ENCODE results near the gene PRDM16.

DNA sequence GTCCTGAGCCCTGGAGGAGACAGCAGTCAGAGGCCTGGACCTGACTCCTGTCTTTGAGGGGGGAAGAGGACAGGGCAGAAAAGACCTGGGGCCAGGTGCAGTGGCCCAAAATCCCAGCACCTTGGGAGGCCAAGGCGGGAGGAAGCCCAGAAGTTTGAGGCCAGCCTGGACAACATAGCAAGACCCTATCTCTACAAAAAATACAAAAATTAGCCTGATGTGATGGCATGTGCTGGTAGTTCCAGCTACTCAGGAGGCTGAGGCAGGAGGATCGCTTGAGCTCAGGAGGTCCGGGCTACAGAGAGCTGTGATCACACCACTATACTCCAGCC lies 280.9 kb downstream of the PRDM16 start:
- TF ChIP-seq POLR2AphosphoS5 (IDR thresholded peaks at IDR 0.05; ENCODE audit: low read depth, low read length) (no peak), EZH2phosphoT487 (IDR thresholded peaks at IDR 0.05; ENCODE audit: borderline replicate concordance, low read depth) (no peak), EP300 (IDR thresholded peaks at IDR 0.05; ENCODE audit: borderline replicate concordance in 1 of 2, low read depth in 1 of 2, low read length in 1 of 2) (no peak), TEAD4 (IDR thresholded peaks at IDR 0.05; ENCODE audit: borderline replicate concordance, insufficient read depth) (no peak), FOXM1 (IDR thresholded peaks at IDR 0.05; ENCODE audit: low read depth) (no peak), GABPA (IDR thresholded peaks at IDR 0.05; ENCODE audit: low read depth) (no peak), RAD21 (IDR thresholded peaks at IDR 0.05; ENCODE audit: low read length) (no peak), RCOR1 (IDR thresholded peaks at IDR 0.05; ENCODE audit: low read length) (no peak), TAF1 (IDR thresholded peaks at IDR 0.05; ENCODE audit: borderline replicate concordance, low read depth, low read length) (no peak)
- TF ChIP-seq, protein P1, sequence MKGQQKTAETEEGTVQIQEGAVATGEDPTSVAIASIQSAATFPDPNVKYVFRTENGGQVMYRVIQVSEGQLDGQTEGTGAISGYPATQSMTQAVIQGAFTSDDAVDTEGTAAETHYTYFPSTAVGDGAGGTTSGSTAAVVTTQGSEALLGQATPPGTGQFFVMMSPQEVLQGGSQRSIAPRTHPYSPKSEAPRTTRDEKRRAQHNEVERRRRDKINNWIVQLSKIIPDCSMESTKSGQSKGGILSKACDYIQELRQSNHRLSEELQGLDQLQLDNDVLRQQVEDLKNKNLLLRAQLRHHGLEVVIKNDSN (IDR thresholded peaks at IDR 0.05; ENCODE audit: borderline replicate concordance, low read depth): no peak
- TF ChIP-seq, protein P2, sequence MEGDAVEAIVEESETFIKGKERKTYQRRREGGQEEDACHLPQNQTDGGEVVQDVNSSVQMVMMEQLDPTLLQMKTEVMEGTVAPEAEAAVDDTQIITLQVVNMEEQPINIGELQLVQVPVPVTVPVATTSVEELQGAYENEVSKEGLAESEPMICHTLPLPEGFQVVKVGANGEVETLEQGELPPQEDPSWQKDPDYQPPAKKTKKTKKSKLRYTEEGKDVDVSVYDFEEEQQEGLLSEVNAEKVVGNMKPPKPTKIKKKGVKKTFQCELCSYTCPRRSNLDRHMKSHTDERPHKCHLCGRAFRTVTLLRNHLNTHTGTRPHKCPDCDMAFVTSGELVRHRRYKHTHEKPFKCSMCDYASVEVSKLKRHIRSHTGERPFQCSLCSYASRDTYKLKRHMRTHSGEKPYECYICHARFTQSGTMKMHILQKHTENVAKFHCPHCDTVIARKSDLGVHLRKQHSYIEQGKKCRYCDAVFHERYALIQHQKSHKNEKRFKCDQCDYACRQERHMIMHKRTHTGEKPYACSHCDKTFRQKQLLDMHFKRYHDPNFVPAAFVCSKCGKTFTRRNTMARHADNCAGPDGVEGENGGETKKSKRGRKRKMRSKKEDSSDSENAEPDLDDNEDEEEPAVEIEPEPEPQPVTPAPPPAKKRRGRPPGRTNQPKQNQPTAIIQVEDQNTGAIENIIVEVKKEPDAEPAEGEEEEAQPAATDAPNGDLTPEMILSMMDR (IDR thresholded peaks at IDR 0.05): no peak
- TF ChIP-seq, protein P3, sequence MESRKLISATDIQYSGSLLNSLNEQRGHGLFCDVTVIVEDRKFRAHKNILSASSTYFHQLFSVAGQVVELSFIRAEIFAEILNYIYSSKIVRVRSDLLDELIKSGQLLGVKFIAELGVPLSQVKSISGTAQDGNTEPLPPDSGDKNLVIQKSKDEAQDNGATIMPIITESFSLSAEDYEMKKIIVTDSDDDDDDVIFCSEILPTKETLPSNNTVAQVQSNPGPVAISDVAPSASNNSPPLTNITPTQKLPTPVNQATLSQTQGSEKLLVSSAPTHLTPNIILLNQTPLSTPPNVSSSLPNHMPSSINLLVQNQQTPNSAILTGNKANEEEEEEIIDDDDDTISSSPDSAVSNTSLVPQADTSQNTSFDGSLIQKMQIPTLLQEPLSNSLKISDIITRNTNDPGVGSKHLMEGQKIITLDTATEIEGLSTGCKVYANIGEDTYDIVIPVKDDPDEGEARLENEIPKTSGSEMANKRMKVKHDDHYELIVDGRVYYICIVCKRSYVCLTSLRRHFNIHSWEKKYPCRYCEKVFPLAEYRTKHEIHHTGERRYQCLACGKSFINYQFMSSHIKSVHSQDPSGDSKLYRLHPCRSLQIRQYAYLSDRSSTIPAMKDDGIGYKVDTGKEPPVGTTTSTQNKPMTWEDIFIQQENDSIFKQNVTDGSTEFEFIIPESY (IDR thresholded peaks at IDR 0.05; ENCODE audit: borderline replicate concordance, low read depth): no peak
- TF ChIP-seq, protein P4, sequence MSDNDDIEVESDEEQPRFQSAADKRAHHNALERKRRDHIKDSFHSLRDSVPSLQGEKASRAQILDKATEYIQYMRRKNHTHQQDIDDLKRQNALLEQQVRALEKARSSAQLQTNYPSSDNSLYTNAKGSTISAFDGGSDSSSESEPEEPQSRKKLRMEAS (IDR thresholded peaks at IDR 0.05; ENCODE audit: low read depth): no peak

Data from SK-N-SH (cell line).